IMR-90 (cell line): ENCODE results near the gene ZNF763. TPM values are rescaled to one million over a fixed set of nuclear protein-coding genes. Genes with fewer than 3 reads are reported as not detected.

Experiments used
- microRNA-seq, 2 experiments: library from miRNA; stranded (forward) in 1 of 2; unstranded in 1 of 2; fragments of 10-50 nt in 1 of 2; fragments of <30 nt in 1 of 2; gene quantifications in 1 of 2; microRNA quantifications in 1 of 2; one replicate each; pipeline versions ENCODE3 to v1.1.0; 2013 to 2020; ENCODE audit not compliant: insufficient read depth in 1 of 2, insufficient read length in 1 of 2, unreplicated experiment in 1 of 2
- polyA plus RNA-seq, 3 experiments: library from polyadenylated mRNA; depleted of rRNA; stranded (reverse); fragments of >200 nt; gene quantifications; 2 replicates each; pipeline ENCODE4 v1.2.3, GENCODE V29; 2012; ENCODE audit warnings: low replicate concordance in 1 of 3
- small RNA-seq, 5 experiments: library from RNA; depleted of rRNA; stranded (forward); fragments of <200 nt; gene quantifications; one replicate each; pipeline ENCODE3, GENCODE V24; 2012
- total RNA-seq: library from RNA; depleted of rRNA; stranded (reverse); fragments of >200 nt; gene quantifications from 2 replicates; pipeline ENCODE4 v1.2.3, GENCODE V29; 2012; rRNA removed

The ZNF763 gene
- total and polyA plus RNA-seq, 2 of the 4 experiments (the other 2 are of a cell fraction) = 0.90 to 0.94 TPM

Small RNAs within 50 kb of the gene (microRNA-seq; reads per million reads assigned to microRNA genes)
- gene RNA5SP464 (ENCODE audit: insufficient read depth, insufficient read length) = not detected
- not detected for gene RNA5SP465 (ENCODE audit: insufficient read depth, insufficient read length)

Small RNAs within 50 kb of the gene (small RNA-seq; reads per million reads assigned to genes)
- gene RNA5SP464 = 0 reads per million in 5 experiments
- gene RNA5SP465 = 0 reads per million in 5 experiments

Other genes starting within 250 kb of the ZNF763 start
- gene ZNF823, start 226.1 kb upstream of the ZNF763 start, total RNA-seq = 9.2 and 9.3 TPM in 2 replicates
- 1.8 and 2.2 TPM in 2 replicates for gene ZNF823, start 226.1 kb upstream of the ZNF763 start, polyA plus RNA-seq (2012; rRNA removed)
- 9.7 and 12.2 TPM in 2 replicates for gene ZNF441, start 198.0 kb upstream of the ZNF763 start, total RNA-seq
- 2.4 and 2.8 TPM in 2 replicates for gene ZNF441, start 198.0 kb upstream of the ZNF763 start, polyA plus RNA-seq (2012; rRNA removed)
- gene ZNF491, start 166.5 kb upstream of the ZNF763 start, total RNA-seq = 3.6 and 4.2 TPM in 2 replicates
- 0.80 and 1.5 TPM in 2 replicates for gene ZNF491, start 166.5 kb upstream of the ZNF763 start, polyA plus RNA-seq (2012; rRNA removed)
- gene ZNF440, start 150.8 kb upstream of the ZNF763 start, total RNA-seq = 8.4 and 9.4 TPM in 2 replicates
- gene ZNF440, start 150.8 kb upstream of the ZNF763 start, polyA plus RNA-seq (2012; rRNA removed) = 1.7 and 2.8 TPM in 2 replicates
- 8.4 and 10.0 TPM in 2 replicates for gene ZNF439, start 116.3 kb upstream of the ZNF763 start, total RNA-seq
- 3.8 and 4.8 TPM in 2 replicates for gene ZNF439, start 116.3 kb upstream of the ZNF763 start, polyA plus RNA-seq (2012; rRNA removed)
- gene ZNF69, start 77.3 kb upstream of the ZNF763 start, total RNA-seq = 10.8 and 12.0 TPM in 2 replicates
- gene ZNF69, start 77.3 kb upstream of the ZNF763 start, polyA plus RNA-seq (2012; rRNA removed) = 1.2 and 2.7 TPM in 2 replicates
- 10.2 and 11.9 TPM in 2 replicates for gene ZNF700, start 39.9 kb upstream of the ZNF763 start, total RNA-seq
- gene ZNF700, start 39.9 kb upstream of the ZNF763 start, polyA plus RNA-seq (2012; rRNA removed) = 4.2 and 5.3 TPM in 2 replicates
- 6.4 and 11.1 TPM in 2 replicates for gene ZNF433, start 70.6 kb downstream of the ZNF763 start, total RNA-seq
- 2.6 and 3.5 TPM in 2 replicates for gene ZNF433, start 70.6 kb downstream of the ZNF763 start, polyA plus RNA-seq (2012; rRNA removed)
- gene ZNF878, start 87.9 kb downstream of the ZNF763 start, total RNA-seq = 0.28 and 0.36 TPM in 2 replicates
- 0.05 and 0.07 TPM in 2 replicates for gene ZNF878, start 87.9 kb downstream of the ZNF763 start, polyA plus RNA-seq (2012; rRNA removed)
- gene ZNF844, start 99.7 kb downstream of the ZNF763 start, total RNA-seq = 8.1 and 12.0 TPM in 2 replicates
- gene ZNF844, start 99.7 kb downstream of the ZNF763 start, polyA plus RNA-seq (2012; rRNA removed) = 1.2 and 1.6 TPM in 2 replicates
- 7.8 and 7.9 TPM in 2 replicates for gene ZNF20, start 175.3 kb downstream of the ZNF763 start, total RNA-seq
- 1.8 and 2.1 TPM in 2 replicates for gene ZNF20, start 175.3 kb downstream of the ZNF763 start, polyA plus RNA-seq (2012; rRNA removed)
- gene ZNF625, start 191.7 kb downstream of the ZNF763 start, total RNA-seq = 14.4 and 16.7 TPM in 2 replicates
- 1.8 and 2.5 TPM in 2 replicates for gene ZNF625, start 191.7 kb downstream of the ZNF763 start, polyA plus RNA-seq (2012; rRNA removed)
- gene ZNF136, start 198.1 kb downstream of the ZNF763 start, total RNA-seq = 6.8 and 9.4 TPM in 2 replicates
- gene ZNF136, start 198.1 kb downstream of the ZNF763 start, polyA plus RNA-seq (2012; rRNA removed) = 1.4 and 1.9 TPM in 2 replicates